ENCODE measurements around the gene ALPK3. TPM values are rescaled to one million over a fixed set of nuclear protein-coding genes. Genes with fewer than 3 reads are reported as not detected.

Gene ALPK3
- total and polyA plus RNA-seq, 2 donors from 2014 or later: 3.1 to 20.2 TPM

- no peaks in the 10 kb centered on the region for H3K27me3 ChIP-seq (ENCODE audit: control insufficient read depth, insufficient read depth, low read length)
- H3K4me3 ChIP-seq (ENCODE audit: low read length in 3 of 3): peak overlapping the region in 2 of 3 donors; percentile 33 to 58
- H3K9me3 ChIP-seq (ENCODE audit: control insufficient read depth in 2 of 3, insufficient read depth in 1 of 3, low read length in 3 of 3): no peaks in the 10 kb centered on the region
- peak overlapping the region in 2 of 3 donors; percentile 70 to 77 for H3K9ac ChIP-seq (ENCODE audit: low read length in 3 of 3)
- FAIRE-seq (no peak), DNase-seq (peak in 3 of 5 donors; percentile 61 to 73 (median 69))
- peaks cover 0 to 50% (median 44%) of the 10 kb centered on the region in 3 donors for H3K4me1 ChIP-seq (ENCODE audit: control insufficient read depth in 2 of 3, insufficient read depth in 2 of 3, low read depth in 1 of 3, low read length in 3 of 3)
- H3K27ac ChIP-seq (ENCODE audit: low read depth in 2 of 2, low read length in 2 of 2): peak overlapping the region; percentile 93 to 98
- no peaks in the 10 kb centered on the region for H3K36me3 ChIP-seq (ENCODE audit: control insufficient read depth in 2 of 3, insufficient read depth in 3 of 3, low read length in 3 of 3)
- intact Hi-C loops (cut with DNase I): no loop called here
- no peak for TF ChIP-seq CTCF (IDR thresholded peaks at IDR 0.05; ENCODE audit: borderline replicate concordance, extremely low read depth, insufficient read depth)
Measured at GRCh38 chr15:84818261-84819131, 1.3 kb downstream of the ALPK3 start.

GRCh38 chr15:84819291-84819768, 2.2 kb downstream of the ALPK3 start:
- intact Hi-C loops (cut with DNase I): no loop called here
- FAIRE-seq (no peak), DNase-seq (peak in 2 of 5 donors; percentile 30 to 51)
- Histone ChIP-seq H3K27ac (ENCODE audit: low read depth in 2 of 2, low read length in 2 of 2) (peak overlapping the region; percentile 93 to 98), H3K36me3 (ENCODE audit: control insufficient read depth in 2 of 3, insufficient read depth in 3 of 3, low read length in 3 of 3) (no peaks in the 10 kb centered on the region), H3K4me3 (ENCODE audit: low read length in 3 of 3) (peak overlapping the region in 1 of 3 donors; percentile 58), H3K9me3 (ENCODE audit: control insufficient read depth in 2 of 3, insufficient read depth in 1 of 3, low read length in 3 of 3) (no peaks in the 10 kb centered on the region), H3K27me3 (ENCODE audit: control insufficient read depth, insufficient read depth, low read length) (no peaks in the 10 kb centered on the region), H3K9ac (ENCODE audit: low read length in 3 of 3) (peak overlapping the region in 1 of 3 donors; percentile 70), H3K4me1 (ENCODE audit: control insufficient read depth in 2 of 3, insufficient read depth in 2 of 3, low read depth in 1 of 3, low read length in 3 of 3) (peaks cover 2 to 58% (median 47%) of the 10 kb centered on the region in 3 donors)
- TF ChIP-seq CTCF (IDR thresholded peaks at IDR 0.05; ENCODE audit: borderline replicate concordance, extremely low read depth, insufficient read depth): peak; percentile 2

- intact Hi-C loops (cut with DNase I): no loop called here
- H3K4me1 ChIP-seq (ENCODE audit: control insufficient read depth in 2 of 3, insufficient read depth in 2 of 3, low read depth in 1 of 3, low read length in 3 of 3): peaks cover 2 to 63% (median 52%) of the 10 kb centered on the region in 3 donors
- no peaks in the 10 kb centered on the region for H3K36me3 ChIP-seq (ENCODE audit: control insufficient read depth in 2 of 3, insufficient read depth in 3 of 3, low read length in 3 of 3)
- H3K9ac ChIP-seq (ENCODE audit: low read length in 3 of 3): peak overlapping the region in 1 of 3 donors; percentile 70
- FAIRE-seq (no peak), DNase-seq (no peak)
- H3K27me3 ChIP-seq (ENCODE audit: control insufficient read depth, insufficient read depth, low read length): no peaks in the 10 kb centered on the region
- no peaks in the 10 kb centered on the region for H3K9me3 ChIP-seq (ENCODE audit: control insufficient read depth in 2 of 3, insufficient read depth in 1 of 3, low read length in 3 of 3)
- TF ChIP-seq CTCF (IDR thresholded peaks at IDR 0.05; ENCODE audit: borderline replicate concordance, extremely low read depth, insufficient read depth): no peak
- peak overlapping the region; percentile 93 to 98 for H3K27ac ChIP-seq (ENCODE audit: low read depth in 2 of 2, low read length in 2 of 2)
- peak overlapping the region in 1 of 3 donors; percentile 58 for H3K4me3 ChIP-seq (ENCODE audit: low read length in 3 of 3)
Measured at GRCh38 chr15:84819791-84820190, 2.6 kb downstream of the ALPK3 start.
